GM21825 (cell line): ENCODE results near the gene KLHL29.
"Not testable (repeated sequence)": the region's sequence is repeated elsewhere in the genome, so short reads cannot be mapped to it uniquely, and the experiment has no call there.

Experiments
- ATAC-seq: cut with Tn5 transposase; IDR thresholded peaks from one replicate; pipeline ENCODE4 v1.9.1; 2021; ENCODE audit warnings: mild to moderate bottlenecking, moderate library complexity; ENCODE audit not compliant: unreplicated experiment

Gene KLHL29

GRCh38 chr2:23384551-23385343, at the start of gene KLHL29:
KLHL29 (plus strand) TSS chr2:23385179; CDS start chr2:23562197, 177,018 bp downstream.
- ATAC-seq, result peak; percentile 59

GRCh38 chr2:23335550-23335949, 49.4 kb upstream of the KLHL29 start:
- no peak for ATAC-seq

- no peak for ATAC-seq
These were observed 42.9 kb upstream of the KLHL29 start for GRCh38 chr2:23342075-23342474.

GRCh38 chr2:23346029-23346428, 39.0 kb upstream of the KLHL29 start:
- no peak for ATAC-seq

GRCh38 chr2:23346781-23347180, 38.2 kb upstream of the KLHL29 start:
- ATAC-seq, result no peak

GRCh38 chr2:23347471-23348092, 37.4 kb upstream of the KLHL29 start:
- no peak for ATAC-seq

- ATAC-seq, result not testable (repeated sequence)
These were observed 36.9 kb upstream of the KLHL29 start for GRCh38 chr2:23348093-23348481.

- ATAC-seq, result no peak
These were observed 35.5 kb upstream of the KLHL29 start for GRCh38 chr2:23349508-23349907.

GRCh38 chr2:23350041-23350791, 34.8 kb upstream of the KLHL29 start:
- ATAC-seq, result no peak

- ATAC-seq, result no peak
These were observed 34.1 kb upstream of the KLHL29 start for GRCh38 chr2:23350792-23351355.

- ATAC-seq, result peak; percentile 95
These were observed 33.4 kb upstream of the KLHL29 start for GRCh38 chr2:23351388-23352141.

- peak; percentile 83 for ATAC-seq
These were observed 30.4 kb upstream of the KLHL29 start for GRCh38 chr2:23354554-23354953.

- no peak for ATAC-seq
These were observed 30.0 kb upstream of the KLHL29 start for GRCh38 chr2:23355001-23355400.

- no peak for ATAC-seq
These were observed 28.3 kb upstream of the KLHL29 start for GRCh38 chr2:23356711-23357110.

- ATAC-seq, result no peak
These were observed 25.1 kb upstream of the KLHL29 start for GRCh38 chr2:23359631-23360567.

GRCh38 chr2:23360571-23361125, 24.3 kb upstream of the KLHL29 start:
- ATAC-seq, result no peak

GRCh38 chr2:23361152-23361551, 23.8 kb upstream of the KLHL29 start:
- ATAC-seq, result no peak

- no peak for ATAC-seq
These were observed 21.7 kb upstream of the KLHL29 start for GRCh38 chr2:23363268-23363667.

GRCh38 chr2:23363831-23364230, 21.1 kb upstream of the KLHL29 start:
- no peak for ATAC-seq
